LNCAP (cell line): ENCODE results near the gene AKAP7.

ENCODE experiments used
- TF ChIP-seq, protein P1 (sequence below): fragments of 450-650 bp; IDR thresholded peaks from 2 replicates; pipeline ENCODE4 v1.5.1; 2017; ENCODE audit warnings: mild to moderate bottlenecking

The AKAP7 gene

DNA sequence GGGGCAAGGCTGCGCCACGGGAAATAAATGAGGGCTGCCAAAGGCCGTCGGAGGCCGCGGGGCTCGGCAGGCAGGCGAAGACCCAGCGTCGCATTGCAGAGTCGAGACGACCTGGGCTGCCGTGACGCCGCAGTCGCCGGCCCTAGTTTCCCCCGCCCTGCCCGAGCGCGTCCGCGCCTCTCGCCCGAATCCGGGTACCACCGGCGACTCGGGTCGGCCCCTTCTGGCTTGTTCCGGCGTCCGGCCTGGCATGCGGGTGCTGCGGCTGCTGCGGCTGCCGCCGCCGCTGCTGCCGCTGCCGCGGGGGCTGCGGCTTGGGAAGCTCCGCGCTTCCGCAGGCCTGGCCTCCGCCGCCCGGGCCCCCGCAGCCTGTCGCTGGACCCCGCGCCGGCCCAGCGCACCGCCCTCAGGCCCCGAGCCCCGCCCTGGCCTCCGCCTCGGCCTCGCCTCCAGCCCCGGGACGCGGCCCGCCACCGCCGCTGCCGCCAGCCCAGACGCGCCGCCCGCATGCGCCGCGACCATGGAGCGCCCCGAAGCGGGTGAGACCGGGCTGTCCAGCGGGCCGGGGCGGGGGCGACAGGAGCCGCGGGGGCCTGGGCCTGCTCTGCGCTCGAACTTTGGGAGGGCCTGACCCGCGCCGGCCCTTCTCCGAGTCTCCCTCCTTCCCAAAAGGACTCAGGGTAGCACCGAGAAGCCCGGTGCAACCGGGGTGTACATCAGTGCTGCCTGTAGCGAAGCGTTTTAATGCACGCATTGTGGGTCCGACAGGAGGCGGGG is at the start of gene AKAP7:
Gene AKAP7, plus strand, starts transcription at position 224 of the 777 bp plus-strand sequence. Its CDS starts 297 bp downstream, at position 521.
- TF ChIP-seq, protein P1, sequence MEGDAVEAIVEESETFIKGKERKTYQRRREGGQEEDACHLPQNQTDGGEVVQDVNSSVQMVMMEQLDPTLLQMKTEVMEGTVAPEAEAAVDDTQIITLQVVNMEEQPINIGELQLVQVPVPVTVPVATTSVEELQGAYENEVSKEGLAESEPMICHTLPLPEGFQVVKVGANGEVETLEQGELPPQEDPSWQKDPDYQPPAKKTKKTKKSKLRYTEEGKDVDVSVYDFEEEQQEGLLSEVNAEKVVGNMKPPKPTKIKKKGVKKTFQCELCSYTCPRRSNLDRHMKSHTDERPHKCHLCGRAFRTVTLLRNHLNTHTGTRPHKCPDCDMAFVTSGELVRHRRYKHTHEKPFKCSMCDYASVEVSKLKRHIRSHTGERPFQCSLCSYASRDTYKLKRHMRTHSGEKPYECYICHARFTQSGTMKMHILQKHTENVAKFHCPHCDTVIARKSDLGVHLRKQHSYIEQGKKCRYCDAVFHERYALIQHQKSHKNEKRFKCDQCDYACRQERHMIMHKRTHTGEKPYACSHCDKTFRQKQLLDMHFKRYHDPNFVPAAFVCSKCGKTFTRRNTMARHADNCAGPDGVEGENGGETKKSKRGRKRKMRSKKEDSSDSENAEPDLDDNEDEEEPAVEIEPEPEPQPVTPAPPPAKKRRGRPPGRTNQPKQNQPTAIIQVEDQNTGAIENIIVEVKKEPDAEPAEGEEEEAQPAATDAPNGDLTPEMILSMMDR, result no peak

DNA sequence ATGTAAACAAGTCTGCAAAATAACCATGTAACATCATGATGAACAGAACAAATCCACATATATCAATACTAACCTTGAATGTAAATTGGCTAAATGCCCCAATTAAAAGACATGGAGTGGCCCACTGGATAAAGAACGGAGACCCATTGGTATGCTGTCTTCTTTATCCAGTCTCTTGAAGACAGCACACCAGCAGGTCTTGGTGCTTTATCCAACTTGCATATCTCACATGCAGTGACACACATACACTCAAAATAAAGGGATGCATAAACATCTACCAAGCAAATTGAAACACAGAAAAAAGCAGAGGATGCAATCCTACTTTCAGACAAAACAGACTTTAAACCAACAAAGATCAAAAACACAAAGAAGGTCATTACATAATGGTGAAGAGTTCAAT is 41.9 kb upstream of the AKAP7 start:
- TF ChIP-seq, protein P1, result no peak

DNA sequence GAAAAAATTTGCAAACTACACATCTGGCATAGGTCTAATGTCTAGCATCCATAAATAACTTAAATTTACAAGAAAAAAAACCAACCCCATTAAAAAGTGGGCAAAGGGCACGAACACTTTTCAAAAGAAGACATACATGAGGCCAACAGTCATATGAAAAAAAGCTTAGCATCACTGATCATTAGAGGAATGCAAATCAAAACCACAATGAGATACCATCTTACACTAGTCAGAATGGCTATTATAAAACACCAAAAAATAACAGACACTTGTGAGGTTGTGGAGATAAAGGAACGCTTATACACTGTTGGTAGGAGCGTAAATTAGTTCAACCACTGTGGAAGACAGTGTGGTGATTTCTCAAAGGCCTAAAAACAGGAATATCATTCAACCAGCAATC is 38.5 kb upstream of the AKAP7 start:
- TF ChIP-seq, protein P1, result no peak

DNA sequence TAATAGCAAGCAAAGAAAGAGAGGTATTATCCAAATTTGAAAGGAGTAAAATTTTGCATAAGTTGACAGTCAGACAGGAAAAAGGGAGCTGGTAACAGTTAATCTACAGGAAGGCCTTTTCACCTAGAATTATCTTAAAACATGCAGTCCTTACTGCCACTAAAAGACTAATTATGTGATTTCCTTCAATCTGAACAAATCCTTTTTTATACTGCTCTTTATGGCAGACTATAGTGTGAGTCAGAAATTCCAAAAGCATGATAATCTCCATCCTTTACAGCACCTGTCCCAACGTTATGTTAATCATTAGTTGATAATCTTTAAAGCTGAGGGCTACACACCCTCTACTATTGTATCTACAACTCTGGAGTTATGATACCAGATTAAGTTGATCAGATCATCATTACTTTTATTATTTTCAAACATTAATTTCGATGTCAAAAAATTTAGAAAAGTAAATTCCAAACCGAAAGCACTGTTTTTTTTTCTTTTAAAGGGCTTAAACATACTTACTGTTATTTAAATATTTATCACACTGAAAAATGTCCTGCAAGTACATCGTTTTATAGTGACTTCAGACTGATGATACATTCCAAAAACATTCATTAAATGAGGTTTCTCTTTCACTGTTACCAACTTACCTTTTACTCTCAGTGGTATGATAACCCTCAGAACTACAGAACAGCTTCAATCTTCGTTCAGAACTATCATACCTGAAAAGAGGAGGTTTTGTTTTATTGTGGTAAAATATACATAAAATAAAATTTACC is 33.2 kb upstream of the AKAP7 start:
- TF ChIP-seq, protein P1, result no peak

DNA sequence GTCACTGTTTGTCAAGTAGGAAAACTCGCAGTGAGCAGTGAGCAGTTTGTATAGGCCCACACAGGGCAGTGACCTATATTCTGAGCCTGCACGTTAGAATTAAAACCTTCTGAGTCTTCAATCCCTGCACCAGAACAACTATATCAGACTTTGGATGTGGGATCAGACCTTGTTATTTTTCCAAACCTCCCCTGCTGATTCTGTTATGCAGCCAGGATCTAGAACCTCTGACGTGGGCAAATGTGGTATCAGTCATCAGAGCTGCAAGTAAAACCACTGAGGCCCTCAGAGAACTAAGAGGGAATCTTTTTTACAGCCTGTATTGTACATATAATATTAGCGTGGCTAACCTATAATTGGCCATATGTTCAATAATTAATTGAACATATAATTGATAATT is 32.0 kb upstream of the AKAP7 start:
- TF ChIP-seq, protein P1, result no peak

DNA sequence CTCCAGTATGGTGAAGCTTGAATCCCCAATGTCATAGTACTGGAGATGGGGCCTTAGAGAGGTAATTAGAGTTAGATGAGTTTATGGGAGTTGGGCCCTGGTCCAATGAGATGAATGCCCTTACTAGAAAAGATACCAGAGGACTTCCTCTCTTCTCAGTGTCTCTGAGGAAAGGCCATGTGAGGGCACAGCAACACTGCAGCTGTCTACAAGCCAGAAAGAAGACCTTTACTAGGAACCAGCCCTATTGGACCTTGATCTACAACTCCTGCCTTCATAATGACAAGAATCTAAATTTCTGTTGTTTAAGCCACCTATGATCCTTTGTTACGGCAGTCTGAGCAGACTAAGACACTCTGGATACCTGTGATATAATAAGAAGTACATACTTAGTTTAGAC is 31.4 kb upstream of the AKAP7 start:
- TF ChIP-seq, protein P1, result no peak

DNA sequence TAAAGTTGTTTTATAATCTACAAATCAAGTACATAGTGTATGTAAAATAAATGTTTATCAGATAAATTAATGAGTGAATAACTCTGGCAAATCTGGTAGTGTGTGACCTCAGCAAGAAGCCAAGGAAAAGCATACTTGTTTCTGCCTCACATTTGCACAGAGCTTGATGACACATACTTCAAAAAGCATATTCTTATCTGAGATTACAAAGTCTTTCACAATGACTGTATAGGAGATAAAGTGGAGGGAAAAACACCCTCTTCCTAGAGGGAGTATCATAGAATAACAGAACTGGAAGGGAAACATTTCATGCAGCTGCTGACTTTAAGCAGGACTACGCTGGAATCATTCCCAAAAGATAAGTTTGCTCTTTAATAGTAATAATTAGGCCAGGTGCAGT is 28.1 kb upstream of the AKAP7 start:
- TF ChIP-seq, protein P1, result no peak
